IMR-90 (cell line): ENCODE results near the gene AUTS2. TPM values are rescaled to one million over a fixed set of nuclear protein-coding genes. Genes with fewer than 3 reads are reported as not detected.

ENCODE experiments used
- ATAC-seq: fragments of 200-7000 bp; cut with Tn5 transposase; 2 replicates; pipeline ENCODE4 v1.9.1; 2020; ENCODE audit warnings: low read depth, mild to moderate bottlenecking, moderate library complexity
- BruUV-seq: library from RNA; stranded (reverse); fragments of 400-500 nt; replicated peaks from 2 replicates; lab custom pipeline; 2021; lab: Mats Ljungman, UMichigan
- CTCF ChIA-PET: fragments of 300-600 bp; formaldehyde crosslinking; extraction: SDS; loops from one replicate; lab custom pipeline; 2021; ENCODE audit warnings: antibody characterized with exemption; lab: Yijun Ruan, JAX
- POLR2A ChIA-PET: fragments of 300-600 bp; sonication (Branson Sonifier 250); formaldehyde crosslinking; loops from one replicate; lab custom pipeline; 2022; ENCODE audit warnings: antibody characterized with exemption; ENCODE audit not compliant: unreplicated experiment; lab: Charles Lee
- DNase-seq: peaks from one replicate; pipeline ENCODE4 v3.0.0; 2013
- H2AFZ ChIP-seq: replicated peaks from 2 replicates; pipeline ENCODE3; 2013; ENCODE audit warnings: low read length, mild to moderate bottlenecking; ENCODE audit not compliant: poor library complexity
- H2AK5ac ChIP-seq: 2 replicates; pipeline ENCODE4 v1.6.1; 2013; ENCODE audit warnings: low read depth, low read length, inconsistent platforms
- H2AK9ac ChIP-seq: replicated peaks from 2 replicates; pipeline ENCODE3; 2013; ENCODE audit warnings: mild to moderate bottlenecking, low read depth, low read length, moderate library complexity; ENCODE audit not compliant: poor library complexity
- H2BK120ac ChIP-seq: 2 replicates; pipeline ENCODE4 v1.6.1; 2013; ENCODE audit warnings: low read depth, low read length, inconsistent platforms
- H2BK15ac ChIP-seq: 3 replicates; pipeline ENCODE4 v1.6.1; 2013; ENCODE audit warnings: low read depth, low read length, inconsistent platforms
- H2BK20ac ChIP-seq: 2 replicates; pipeline ENCODE4 v1.6.1; 2013; ENCODE audit warnings: low read depth, mild to moderate bottlenecking, inconsistent platforms, low read length, moderate library complexity
- H2BK5ac ChIP-seq: 2 replicates; pipeline ENCODE4 v1.6.1; 2013; ENCODE audit warnings: mild to moderate bottlenecking, low read depth, low read length, inconsistent platforms; ENCODE audit not compliant: poor library complexity, severe bottlenecking
- H3K14ac ChIP-seq: replicated peaks from 2 replicates; pipeline ENCODE4 v1.6.1; 2013; ENCODE audit warnings: low read depth, low read length, inconsistent platforms
- H3K18ac ChIP-seq: 2 replicates; pipeline ENCODE4 v1.6.1; 2013; ENCODE audit warnings: low read depth, low read length, control low read depth
- H3K23ac ChIP-seq: 2 replicates; pipeline ENCODE4 v1.6.1; 2013; ENCODE audit warnings: low read depth, low read length, inconsistent platforms
- H3K27ac ChIP-seq: 2 replicates; pipeline ENCODE4 v1.5.1; 2013; ENCODE audit warnings: mild to moderate bottlenecking, control low read depth, low read length; ENCODE audit not compliant: insufficient read depth
- H3K27me3 ChIP-seq: 2 replicates; pipeline ENCODE4 v1.6.1; 2013; ENCODE audit warnings: low read length; ENCODE audit not compliant: control insufficient read depth, insufficient read depth
- H3K36me3 ChIP-seq: 2 replicates; pipeline ENCODE4 v1.6.1; 2013; ENCODE audit warnings: low read length, mixed read lengths; ENCODE audit not compliant: control insufficient read depth, insufficient read depth
- H3K4ac ChIP-seq: 2 replicates; pipeline ENCODE4 v1.6.1; 2013; ENCODE audit warnings: low read depth, low read length, inconsistent platforms
- H3K4me1 ChIP-seq: 2 replicates; pipeline ENCODE4 v1.6.1; 2013; ENCODE audit warnings: low read length, mixed read lengths; ENCODE audit not compliant: control insufficient read depth, insufficient read depth
- H3K4me2 ChIP-seq: 2 replicates; pipeline ENCODE4 v1.6.1; 2013; ENCODE audit warnings: low read depth, mild to moderate bottlenecking, control low read depth, low read length, moderate library complexity
- H3K4me3 ChIP-seq: 2 replicates; pipeline ENCODE4 v1.5.1; 2013; ENCODE audit warnings: low read depth, mild to moderate bottlenecking, control low read depth, low read length, moderate library complexity; ENCODE audit not compliant: insufficient read depth
- H3K56ac ChIP-seq: 2 replicates; pipeline ENCODE4 v1.6.1; 2013; ENCODE audit warnings: low read length, inconsistent platforms; ENCODE audit not compliant: insufficient read depth; ENCODE audit errors: extremely low read depth
- H3K79me1 ChIP-seq, 2 experiments: 2 replicates each; pipeline ENCODE4 v1.6.1; 2013; ENCODE audit warnings: low read length in 2 of 2, inconsistent platforms in 1 of 2, low read depth in 1 of 2
- H3K9ac ChIP-seq: 2 replicates; pipeline ENCODE4 v1.6.1; 2013; ENCODE audit warnings: low read depth, low read length, control low read depth
- H3K9me1 ChIP-seq: 2 replicates; pipeline ENCODE4 v1.6.1; 2013; ENCODE audit warnings: low read length, inconsistent platforms; ENCODE audit not compliant: insufficient read depth
- H3K9me3 ChIP-seq: 2 replicates; pipeline ENCODE4 v1.6.1; 2013; ENCODE audit warnings: low read length; ENCODE audit not compliant: control insufficient read depth, insufficient read depth
- H4K20me1 ChIP-seq: 2 replicates; pipeline ENCODE4 v1.6.1; 2013; ENCODE audit warnings: low read length, inconsistent platforms; ENCODE audit not compliant: insufficient read depth
- H4K5ac ChIP-seq: 2 replicates; pipeline ENCODE4 v1.6.1; 2013; ENCODE audit warnings: mild to moderate bottlenecking, low read depth, low read length, control low read depth
- H4K8ac ChIP-seq, 2 experiments: 2 replicates each; pipeline ENCODE4 v1.6.1; 2013; ENCODE audit warnings: low read depth in 2 of 2, low read length in 2 of 2, control low read depth in 1 of 2, inconsistent platforms in 1 of 2
- H4K91ac ChIP-seq: 2 replicates; pipeline ENCODE4 v1.6.1; 2013; ENCODE audit warnings: low read depth, low read length, inconsistent platforms; ENCODE audit not compliant: insufficient read depth
- BHLHE40 ChIP-seq: fragments of 150-350 bp; IDR thresholded peaks from 2 replicates; pipeline ENCODE4 v1.6.1; 2016; ENCODE audit warnings: mild to moderate bottlenecking, low read depth, low read length
- CEBPB ChIP-seq: IDR thresholded peaks from 2 replicates; pipeline ENCODE4 v1.6.1; 2012; ENCODE audit warnings: low read depth, low read length, improper control_type of control experiment
- CHD1 ChIP-seq: IDR thresholded peaks from 2 replicates; pipeline ENCODE4 v1.6.1; 2012; ENCODE audit warnings: low read depth, low read length, improper control_type of control experiment
- FOS ChIP-seq: fragments of 150-350 bp; IDR thresholded peaks from 2 replicates; pipeline ENCODE4 v1.6.1; 2016; ENCODE audit warnings: low read depth, low read length
- MAFK ChIP-seq: IDR thresholded peaks from 2 replicates; pipeline ENCODE4 v1.6.1; 2012; ENCODE audit warnings: low read depth, low read length, improper control_type of control experiment
- MAZ ChIP-seq: IDR thresholded peaks from 2 replicates; pipeline ENCODE4 v1.6.1; 2012; ENCODE audit warnings: low read depth, mild to moderate bottlenecking, low read length, improper control_type of control experiment, moderate library complexity, borderline replicate concordance
- MXI1 ChIP-seq: IDR thresholded peaks from 2 replicates; pipeline ENCODE4 v1.6.1; 2012; ENCODE audit warnings: low read depth, mild to moderate bottlenecking, low read length, moderate library complexity, borderline replicate concordance
- NFE2L2 ChIP-seq: fragments of 150-350 bp; IDR thresholded peaks from 2 replicates; pipeline ENCODE4 v1.6.1; 2016; ENCODE audit warnings: low read depth, mild to moderate bottlenecking, low read length
- POLR2A ChIP-seq: IDR thresholded peaks from 2 replicates; pipeline ENCODE4 v1.6.1; 2012; ENCODE audit warnings: mild to moderate bottlenecking, low read depth, low read length
- RAD21 ChIP-seq: IDR thresholded peaks from 2 replicates; pipeline ENCODE4 v1.6.1; 2012; ENCODE audit warnings: low read length, improper control_type of control experiment
- RCOR1 ChIP-seq: IDR thresholded peaks from 2 replicates; pipeline ENCODE4 v1.6.1; 2012; ENCODE audit warnings: mild to moderate bottlenecking, low read length, improper control_type of control experiment; ENCODE audit not compliant: insufficient replicate concordance
- RFX5 ChIP-seq: IDR thresholded peaks from 2 replicates; pipeline ENCODE4 v1.8.0; 2012; ENCODE audit warnings: low read depth, mild to moderate bottlenecking, low read length, moderate library complexity
- SMC3 ChIP-seq: fragments of 150-350 bp; IDR thresholded peaks from 2 replicates; pipeline ENCODE4 v1.6.1; 2016; ENCODE audit warnings: low read depth, mild to moderate bottlenecking, antibody characterized with exemption, low read length, moderate library complexity
- WGBS, 2 experiments: methylation state at CpG; one replicate each; pipeline versions ENCODE4 v1.1.5 to v1.1.7; 2013; ENCODE audit warnings: missing lambda C conversion rate in 2 of 2; ENCODE audit not compliant: insufficient read length in 1 of 2; ENCODE audit errors: extremely low coverage in 2 of 2; 5-methylcytosine and 5-hydroxymethylcytosine counted together
- dilution Hi-C: fragments of 300-500 bp; cut with HindIII; formaldehyde crosslinking; loops from one replicate; pipeline ENCODE4 v1.14.3; 2018; ENCODE audit warnings: low sequenced_read_pairs; ENCODE audit not compliant: unreplicated experiment
- in situ Hi-C: fragments of 300-500 bp; cut with MboI; formaldehyde crosslinking; loops from 3 replicates; pipeline ENCODE4 v1.14.3; 2019; ENCODE audit warnings: low sequenced_read_pairs, inconsistent platforms, mixed read lengths
- intact Hi-C: fragments of 100-400 bp; cut with micrococcal nuclease; formaldehyde crosslinking; loops from 2 replicates; pipeline ENCODE4 v1.10.0; 2022
- polyA plus RNA-seq, 3 experiments: library from polyadenylated mRNA; depleted of rRNA; stranded (reverse); fragments of >200 nt; gene quantifications; 2 replicates each; pipeline ENCODE4 v1.2.3, GENCODE V29; 2012; ENCODE audit warnings: low replicate concordance in 1 of 3
- total RNA-seq: library from RNA; depleted of rRNA; stranded (reverse); fragments of >200 nt; gene quantifications from 2 replicates; pipeline ENCODE4 v1.2.3, GENCODE V29; 2012
- TF ChIP-seq, protein P1 (sequence below): conservative IDR thresholded peaks from 2 replicates; pipeline ENCODE4 v1.5.1; 2012; ENCODE audit warnings: mild to moderate bottlenecking, low read depth, low read length, improper control_type of control experiment
- TF ChIP-seq, protein P2 (sequence below): fragments of 150-350 bp; IDR thresholded peaks from 2 replicates; pipeline ENCODE4 v1.6.1; 2017; ENCODE audit warnings: mild to moderate bottlenecking, antibody characterized with exemption, low read length, low read depth
- TF ChIP-seq, protein P3 (sequence below): fragments of 150-350 bp; IDR thresholded peaks from 2 replicates; pipeline ENCODE4 v1.6.1; 2016; ENCODE audit warnings: low read depth, mild to moderate bottlenecking, low read length, moderate library complexity, borderline replicate concordance

Gene AUTS2
- total and polyA plus RNA-seq, 2 of the 4 experiments (the other 2 are of a cell fraction), result 0.90 to 3.0 TPM

DNA sequence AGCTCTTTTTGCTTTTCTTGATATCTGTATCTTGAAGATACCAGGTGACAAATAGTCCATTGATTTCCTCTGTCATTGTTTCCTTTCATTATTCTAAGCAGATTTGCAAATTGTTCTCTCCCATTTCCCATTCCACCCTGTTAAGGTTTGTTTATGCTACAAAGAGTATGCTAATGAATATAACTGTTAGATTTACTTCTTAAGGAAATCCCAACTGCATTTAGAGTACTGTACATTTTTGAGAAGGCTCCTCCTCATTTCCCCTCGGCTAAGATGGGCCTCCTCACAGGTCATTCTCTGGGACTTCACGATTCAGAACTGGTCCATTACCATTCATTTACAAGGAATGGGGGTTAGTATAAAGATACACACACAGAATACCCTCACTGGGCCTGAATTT is 15.6 kb downstream of the AUTS2 start:
- BruUV-seq, result no TSS peak
- POLR2A ChIA-PET, result no interaction called here
- intact Hi-C loops, result no loop called here
- Histone ChIP-seq H3K27me3 (no peaks in the 10 kb centered on the region), H3K9ac (no peak overlapping the region), H3K14ac (no peak overlapping the region), H4K8ac (no peak overlapping the region), H3K4me1 (no peaks in the 10 kb centered on the region), H2BK5ac (no peak overlapping the region), H2BK20ac (no peak overlapping the region), H2AK5ac (no peak overlapping the region), H3K9me3 (no peaks in the 10 kb centered on the region), H3K36me3 (no peaks in the 10 kb centered on the region), H2AK9ac (no peak overlapping the region), H3K4ac (no peak overlapping the region), H2BK120ac (no peak overlapping the region), H3K56ac (no peak overlapping the region), H3K4me3 (no peak overlapping the region), H2BK15ac (no peak overlapping the region), H3K79me1 (no peaks in the 10 kb centered on the region), H4K20me1 (no peaks in the 10 kb centered on the region), H3K18ac (no peak overlapping the region), H4K91ac (no peak overlapping the region), H3K23ac (no peak overlapping the region), H2AFZ (no peak overlapping the region), H3K4me2 (no peak overlapping the region), H4K5ac (no peak overlapping the region), H3K27ac (no peak overlapping the region), H3K9me1 (no peaks in the 10 kb centered on the region)
- whole genome bisulfite sequencing, 2 experiments, result no CpG with 5 or more reads among the region's 2 CpGs
- ATAC-seq (no peak), DNase-seq (no peak)
- TF ChIP-seq BHLHE40 (no peak), MXI1 (no peak), RCOR1 (no peak), POLR2A (no peak), CHD1 (no peak), NFE2L2 (no peak), MAZ (no peak), RAD21 (no peak), RFX5 (no peak), SMC3 (no peak), MAFK (no peak), CEBPB (no peak), FOS (no peak)
- TF ChIP-seq, protein P1, sequence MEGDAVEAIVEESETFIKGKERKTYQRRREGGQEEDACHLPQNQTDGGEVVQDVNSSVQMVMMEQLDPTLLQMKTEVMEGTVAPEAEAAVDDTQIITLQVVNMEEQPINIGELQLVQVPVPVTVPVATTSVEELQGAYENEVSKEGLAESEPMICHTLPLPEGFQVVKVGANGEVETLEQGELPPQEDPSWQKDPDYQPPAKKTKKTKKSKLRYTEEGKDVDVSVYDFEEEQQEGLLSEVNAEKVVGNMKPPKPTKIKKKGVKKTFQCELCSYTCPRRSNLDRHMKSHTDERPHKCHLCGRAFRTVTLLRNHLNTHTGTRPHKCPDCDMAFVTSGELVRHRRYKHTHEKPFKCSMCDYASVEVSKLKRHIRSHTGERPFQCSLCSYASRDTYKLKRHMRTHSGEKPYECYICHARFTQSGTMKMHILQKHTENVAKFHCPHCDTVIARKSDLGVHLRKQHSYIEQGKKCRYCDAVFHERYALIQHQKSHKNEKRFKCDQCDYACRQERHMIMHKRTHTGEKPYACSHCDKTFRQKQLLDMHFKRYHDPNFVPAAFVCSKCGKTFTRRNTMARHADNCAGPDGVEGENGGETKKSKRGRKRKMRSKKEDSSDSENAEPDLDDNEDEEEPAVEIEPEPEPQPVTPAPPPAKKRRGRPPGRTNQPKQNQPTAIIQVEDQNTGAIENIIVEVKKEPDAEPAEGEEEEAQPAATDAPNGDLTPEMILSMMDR, result no peak
- TF ChIP-seq, protein P2, sequence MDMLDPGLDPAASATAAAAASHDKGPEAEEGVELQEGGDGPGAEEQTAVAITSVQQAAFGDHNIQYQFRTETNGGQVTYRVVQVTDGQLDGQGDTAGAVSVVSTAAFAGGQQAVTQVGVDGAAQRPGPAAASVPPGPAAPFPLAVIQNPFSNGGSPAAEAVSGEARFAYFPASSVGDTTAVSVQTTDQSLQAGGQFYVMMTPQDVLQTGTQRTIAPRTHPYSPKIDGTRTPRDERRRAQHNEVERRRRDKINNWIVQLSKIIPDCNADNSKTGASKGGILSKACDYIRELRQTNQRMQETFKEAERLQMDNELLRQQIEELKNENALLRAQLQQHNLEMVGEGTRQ, result no peak
- TF ChIP-seq, protein P3, sequence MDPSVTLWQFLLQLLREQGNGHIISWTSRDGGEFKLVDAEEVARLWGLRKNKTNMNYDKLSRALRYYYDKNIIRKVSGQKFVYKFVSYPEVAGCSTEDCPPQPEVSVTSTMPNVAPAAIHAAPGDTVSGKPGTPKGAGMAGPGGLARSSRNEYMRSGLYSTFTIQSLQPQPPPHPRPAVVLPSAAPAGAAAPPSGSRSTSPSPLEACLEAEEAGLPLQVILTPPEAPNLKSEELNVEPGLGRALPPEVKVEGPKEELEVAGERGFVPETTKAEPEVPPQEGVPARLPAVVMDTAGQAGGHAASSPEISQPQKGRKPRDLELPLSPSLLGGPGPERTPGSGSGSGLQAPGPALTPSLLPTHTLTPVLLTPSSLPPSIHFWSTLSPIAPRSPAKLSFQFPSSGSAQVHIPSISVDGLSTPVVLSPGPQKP, result no peak
- in situ Hi-C loops, result no loop called here
- CTCF ChIA-PET, result no interaction called here
- dilution Hi-C loops, result no loop called here
